H9 (cell line): Measurements from ENCODE around the gene ZMYND8. TPM values are rescaled to one million over a fixed set of nuclear protein-coding genes. Genes with fewer than 3 reads are reported as not detected.

Source experiments
- DNase-seq: peaks from one replicate; pipeline ENCODE4 v3.0.0-alpha.2; 2017
- H2AFZ ChIP-seq: one replicate; pipeline ENCODE4 v1.6.1; 2013; ENCODE audit warnings: mild to moderate bottlenecking, low read length, control low read depth, moderate library complexity
- H2AK5ac ChIP-seq: 2 replicates; pipeline ENCODE4 v1.6.1; 2013; ENCODE audit warnings: low read length, control low read depth, mixed read lengths; ENCODE audit not compliant: insufficient read length
- H2BK120ac ChIP-seq: one replicate; pipeline ENCODE4 v1.6.1; 2013; ENCODE audit warnings: low read depth, mild to moderate bottlenecking, low read length, control low read depth, inconsistent platforms; ENCODE audit not compliant: poor library complexity, severe bottlenecking
- H2BK12ac ChIP-seq: 2 replicates; pipeline ENCODE4 v1.6.1; 2013; ENCODE audit warnings: low read length, control low read depth, mixed read lengths, low read depth; ENCODE audit not compliant: insufficient read length
- H2BK15ac ChIP-seq: 2 replicates; pipeline ENCODE4 v1.6.1; 2013; ENCODE audit warnings: low read depth, low read length, control low read depth
- H2BK20ac ChIP-seq: one replicate; pipeline ENCODE4 v1.6.1; 2013; ENCODE audit warnings: low read depth, mild to moderate bottlenecking, low read length, control low read depth, inconsistent platforms; ENCODE audit not compliant: poor library complexity, severe bottlenecking
- H2BK5ac ChIP-seq: 2 replicates; pipeline ENCODE4 v1.6.1; 2013; ENCODE audit warnings: low read length, control low read depth, mixed read lengths; ENCODE audit not compliant: insufficient read length
- H3K14ac ChIP-seq: 2 replicates; pipeline ENCODE4 v1.6.1; 2013; ENCODE audit warnings: low read length, control low read depth; ENCODE audit not compliant: insufficient read depth
- H3K18ac ChIP-seq: 2 replicates; pipeline ENCODE4 v1.6.1; 2013; ENCODE audit warnings: low read depth, mild to moderate bottlenecking, mixed read lengths, low read length, control low read depth; ENCODE audit not compliant: insufficient read length
- H3K23ac ChIP-seq: 2 replicates; pipeline ENCODE4 v1.6.1; 2013; ENCODE audit warnings: low read length, control low read depth, mixed read lengths, low read depth; ENCODE audit not compliant: insufficient read length
- H3K23me2 ChIP-seq: 2 replicates; pipeline ENCODE4 v1.6.1; 2013; ENCODE audit warnings: low read depth, mild to moderate bottlenecking, mixed read lengths, low read length, control low read depth; ENCODE audit not compliant: insufficient read length, poor library complexity, severe bottlenecking
- H3K27ac ChIP-seq: 2 replicates; pipeline ENCODE4 v1.5.1; 2013; ENCODE audit warnings: low read length, control low read depth, mixed read lengths, low read depth; ENCODE audit not compliant: insufficient read length
- H3K27me3 ChIP-seq: 2 replicates; pipeline ENCODE4 v1.6.1; 2013; ENCODE audit warnings: low read length, control low read depth, inconsistent platforms; ENCODE audit not compliant: insufficient read depth
- H3K4ac ChIP-seq: 2 replicates; pipeline ENCODE4 v1.6.1; 2013; ENCODE audit warnings: low read depth, mild to moderate bottlenecking, control low read depth, inconsistent platforms, low read length, moderate library complexity
- H3K4me1 ChIP-seq: 2 replicates; pipeline ENCODE4 v1.6.1; 2013; ENCODE audit warnings: low read length, control low read depth, inconsistent platforms; ENCODE audit not compliant: insufficient read depth
- H3K4me2 ChIP-seq: 2 replicates; pipeline ENCODE4 v1.6.1; 2013; ENCODE audit warnings: low read length, control low read depth, mixed read lengths; ENCODE audit not compliant: insufficient read length, insufficient read depth
- H3K56ac ChIP-seq: 2 replicates; pipeline ENCODE4 v1.6.1; 2013; ENCODE audit warnings: low read depth, mild to moderate bottlenecking, mixed read lengths, low read length, control low read depth; ENCODE audit not compliant: insufficient read length
- H3K79me1 ChIP-seq: 2 replicates; pipeline ENCODE4 v1.6.1; 2013; ENCODE audit warnings: low read depth, mild to moderate bottlenecking, moderate library complexity, low read length, control low read depth, inconsistent platforms; ENCODE audit not compliant: insufficient read depth, poor library complexity, severe bottlenecking
- H3K79me2 ChIP-seq: 2 replicates; pipeline ENCODE4 v1.6.1; 2013; ENCODE audit warnings: low read length, control low read depth, inconsistent platforms; ENCODE audit not compliant: insufficient read depth
- H3K9ac ChIP-seq: 2 replicates; pipeline ENCODE4 v1.6.1; 2013; ENCODE audit warnings: low read length, control low read depth, mixed read lengths; ENCODE audit not compliant: insufficient read length; ENCODE audit errors: extremely low read depth
- H3K9me3 ChIP-seq: one replicate; pipeline ENCODE4 v1.6.1; 2013; ENCODE audit warnings: low read depth, low read length, inconsistent platforms; ENCODE audit not compliant: control insufficient read depth
- H3T11ph ChIP-seq: one replicate; pipeline ENCODE4 v1.6.1; 2013; ENCODE audit warnings: mild to moderate bottlenecking, low read length, control low read depth, inconsistent platforms
- H4K20me1 ChIP-seq: one replicate; pipeline ENCODE4 v1.6.1; 2013; ENCODE audit not compliant: control insufficient read depth, insufficient read length, insufficient read depth
- H4K5ac ChIP-seq: 2 replicates; pipeline ENCODE4 v1.6.1; 2013; ENCODE audit warnings: low read depth, mild to moderate bottlenecking, mixed read lengths, low read length, control low read depth; ENCODE audit not compliant: insufficient read length
- H4K8ac ChIP-seq: replicated peaks from 2 replicates; pipeline ENCODE4 v1.6.1; 2013; ENCODE audit warnings: low read length, control low read depth, mixed read lengths, low read depth; ENCODE audit not compliant: insufficient read length
- H4K91ac ChIP-seq: 2 replicates; pipeline ENCODE4 v1.6.1; 2013; ENCODE audit warnings: low read depth, mild to moderate bottlenecking, moderate library complexity, mixed read lengths, low read length, control low read depth; ENCODE audit not compliant: insufficient read length
- H3K27ac Mint-ChIP-seq, 3 experiments: 2 replicates in 2 of 3; 3 replicates in 1 of 3; pipeline ENCODE4 v1.8.0; 2020 to 2021; ENCODE audit warnings: mixed read lengths in 3 of 3, mild to moderate bottlenecking in 1 of 3, moderate library complexity in 1 of 3
- H3K27me3 Mint-ChIP-seq: 2 replicates; pipeline ENCODE4 v1.8.0; 2021; ENCODE audit warnings: low read depth, mild to moderate bottlenecking, moderate library complexity, mixed read lengths
- H3K36me3 Mint-ChIP-seq, 3 experiments: 2 replicates in 2 of 3; 3 replicates in 1 of 3; pipeline ENCODE4 v1.8.0; 2020 to 2021; ENCODE audit warnings: low read depth in 3 of 3, mixed read lengths in 3 of 3; ENCODE audit not compliant: insufficient read depth in 1 of 3
- H3K4me1 Mint-ChIP-seq, 2 experiments: 2 replicates each; pipeline ENCODE4 v1.8.0; 2020; ENCODE audit warnings: mixed read lengths in 2 of 2
- H3K4me3 Mint-ChIP-seq, 2 experiments: 2 replicates in 1 of 2; 3 replicates in 1 of 2; pipeline ENCODE4 v1.8.0; 2020 to 2021; ENCODE audit warnings: mild to moderate bottlenecking in 2 of 2, mixed read lengths in 2 of 2, moderate library complexity in 1 of 2
- H3K9me3 Mint-ChIP-seq, 2 experiments: 2 replicates in 1 of 2; 3 replicates in 1 of 2; pipeline ENCODE4 v1.8.0; 2020; ENCODE audit warnings: mild to moderate bottlenecking in 2 of 2, mixed read lengths in 2 of 2, moderate library complexity in 1 of 2
- WGBS: extraction: QIAGEN DNeasy Blood & Tissue Kit; methylation state at CpG from one replicate; pipeline ENCODE4 v1.1.7; 2013; ENCODE audit warnings: missing lambda C conversion rate, low lambda C conversion rate, mixed read lengths; ENCODE audit not compliant: insufficient read length; ENCODE audit errors: extremely low coverage; 5-methylcytosine and 5-hydroxymethylcytosine counted together
- total RNA-seq: library from RNA; stranded (reverse); gene quantifications from 2 replicates; pipeline ENCODE4 v1.2.1, GENCODE V29; 2021
- TF ChIP-seq, protein P1 (sequence below): fragments of 200-600 bp; sonication (generic); conservative IDR thresholded peaks from 3 replicates; pipeline ENCODE4 v1.8.0; 2021; ENCODE audit warnings: antibody characterized with exemption, mild to moderate bottlenecking

ZMYND8 gene
- total RNA-seq, 1 experiment from 2014 or later, result 158 TPM

DNA sequence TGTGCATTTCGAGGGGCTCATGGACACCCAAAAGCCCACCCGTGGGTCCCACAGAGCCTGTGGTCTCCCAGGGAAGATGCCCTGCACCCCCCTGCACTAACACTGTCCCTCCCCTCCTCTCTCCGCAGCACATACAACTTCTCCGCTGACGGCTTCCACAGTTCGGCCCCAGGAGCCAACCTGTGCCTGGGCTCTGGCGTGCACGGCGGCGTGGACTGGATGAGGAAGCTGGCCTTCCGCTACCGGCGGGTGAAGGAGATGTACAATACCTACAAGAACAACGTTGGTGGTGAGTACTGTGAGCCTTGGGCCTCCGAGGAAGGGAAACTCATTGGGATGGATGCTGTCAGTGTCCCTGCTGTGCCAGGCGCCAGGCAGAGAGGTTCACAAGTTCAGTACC lies 183.9 kb downstream of the ZMYND8 start:
- Histone ChIP-seq H3K4me2 (no peak overlapping the region), H4K91ac (no peak overlapping the region), H2AK5ac (no peak overlapping the region), H3K23me2 (no peaks in the 10 kb centered on the region), H3T11ph (no peak overlapping the region), H3K56ac (no peak overlapping the region), H2BK20ac (no peak overlapping the region), H2BK120ac (no peak overlapping the region), H3K23ac (no peak overlapping the region), H4K8ac (no peak overlapping the region), H4K20me1 (no peaks in the 10 kb centered on the region), H2BK12ac (no peak overlapping the region), H2BK5ac (no peak overlapping the region), H3K4me1 (no peaks in the 10 kb centered on the region), H2AFZ (no peak overlapping the region), H3K27ac (no peak overlapping the region), H3K27me3 (no peaks in the 10 kb centered on the region), H3K9me3 (no peaks in the 10 kb centered on the region), H3K79me2 (no peaks in the 10 kb centered on the region), H3K79me1 (no peaks in the 10 kb centered on the region), H4K5ac (no peak overlapping the region), H3K4ac (no peak overlapping the region), H2BK15ac (no peak overlapping the region), H3K14ac (no peak overlapping the region), H3K18ac (no peak overlapping the region), H3K9ac (no peak overlapping the region)
- H3K36me3 Mint-ChIP-seq, result no peaks in the 10 kb centered on the region
- H3K27me3 Mint-ChIP-seq, result peaks cover 5% of the 10 kb centered on the region
- H3K9me3 Mint-ChIP-seq, result no peaks in the 10 kb centered on the region
- no peak overlapping the region for H3K27ac Mint-ChIP-seq
- peaks cover 3 to 15% of the 10 kb centered on the region in 2 experiments; a peak in 2 of 4 replicates for H3K4me1 Mint-ChIP-seq
- no peak for DNase-seq
- TF ChIP-seq, protein P1, sequence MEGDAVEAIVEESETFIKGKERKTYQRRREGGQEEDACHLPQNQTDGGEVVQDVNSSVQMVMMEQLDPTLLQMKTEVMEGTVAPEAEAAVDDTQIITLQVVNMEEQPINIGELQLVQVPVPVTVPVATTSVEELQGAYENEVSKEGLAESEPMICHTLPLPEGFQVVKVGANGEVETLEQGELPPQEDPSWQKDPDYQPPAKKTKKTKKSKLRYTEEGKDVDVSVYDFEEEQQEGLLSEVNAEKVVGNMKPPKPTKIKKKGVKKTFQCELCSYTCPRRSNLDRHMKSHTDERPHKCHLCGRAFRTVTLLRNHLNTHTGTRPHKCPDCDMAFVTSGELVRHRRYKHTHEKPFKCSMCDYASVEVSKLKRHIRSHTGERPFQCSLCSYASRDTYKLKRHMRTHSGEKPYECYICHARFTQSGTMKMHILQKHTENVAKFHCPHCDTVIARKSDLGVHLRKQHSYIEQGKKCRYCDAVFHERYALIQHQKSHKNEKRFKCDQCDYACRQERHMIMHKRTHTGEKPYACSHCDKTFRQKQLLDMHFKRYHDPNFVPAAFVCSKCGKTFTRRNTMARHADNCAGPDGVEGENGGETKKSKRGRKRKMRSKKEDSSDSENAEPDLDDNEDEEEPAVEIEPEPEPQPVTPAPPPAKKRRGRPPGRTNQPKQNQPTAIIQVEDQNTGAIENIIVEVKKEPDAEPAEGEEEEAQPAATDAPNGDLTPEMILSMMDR, result no peak
- H3K4me3 Mint-ChIP-seq, result no peak overlapping the region
- WGBS, result no CpG with 5 or more reads among the region's 16 CpGs
